ENCODE results near the gene ANTXRL.

DNA sequence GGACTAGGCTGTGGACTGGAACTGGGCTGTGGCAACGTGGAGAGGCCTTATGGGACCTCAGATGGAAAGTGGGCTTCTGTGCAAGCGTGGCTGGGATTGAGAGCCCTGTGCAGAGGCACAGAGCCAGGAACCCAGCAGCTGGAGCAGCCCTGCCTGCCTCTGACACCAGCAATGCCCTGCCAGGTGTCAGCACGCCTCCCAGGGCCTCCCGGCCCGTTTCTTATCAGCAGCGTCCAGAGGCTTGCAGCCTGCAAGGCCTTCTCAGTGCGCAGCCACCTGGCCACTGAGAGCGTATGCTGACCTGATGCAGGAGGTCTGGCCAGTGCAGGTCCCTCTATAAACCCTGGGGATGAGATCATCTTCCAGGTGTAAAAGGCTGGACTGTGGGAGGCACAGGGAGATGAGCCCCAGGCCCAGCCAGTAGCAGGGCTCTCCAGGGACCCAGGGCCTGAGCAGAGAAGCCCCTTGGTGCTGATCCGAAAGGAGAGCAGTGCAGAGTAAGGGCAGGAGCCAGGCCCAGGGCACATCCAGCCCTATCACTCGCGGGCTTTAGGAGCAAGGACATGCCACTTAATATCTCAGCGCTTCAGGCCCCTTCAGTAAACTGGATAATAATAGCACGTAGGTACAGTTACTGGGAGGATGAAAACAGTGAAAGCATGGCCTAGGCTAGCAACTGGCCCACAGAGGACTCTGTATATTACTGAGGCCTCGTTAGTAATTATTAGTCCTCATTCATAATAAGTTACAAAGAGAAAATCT, 38.8 kb upstream of the ANTXRL start:
- no peak for TF ChIP-seq POLR2AphosphoS5 (IDR thresholded peaks at IDR 0.05)
- no peak for TF ChIP-seq EP300 (IDR thresholded peaks at IDR 0.05)
